Neuronal stem cell (in vitro differentiated cells): ENCODE results near the gene ACAD10.

ENCODE experiments used
- DNase-seq: peaks from one replicate; pipeline ENCODE4 v3.0.0-alpha.2; 2013; ENCODE audit warnings: low spot score
- H2AFZ ChIP-seq: one replicate; pipeline ENCODE4 v1.6.1; 2013; ENCODE audit warnings: mild to moderate bottlenecking, low read length, inconsistent platforms
- H2AK5ac ChIP-seq: 2 replicates; pipeline ENCODE4 v1.6.1; 2013; ENCODE audit warnings: low read depth, mild to moderate bottlenecking, inconsistent platforms, low read length, moderate library complexity, mixed read lengths
- H2BK120ac ChIP-seq: 2 replicates; pipeline ENCODE4 v1.6.1; 2013; ENCODE audit warnings: low read depth, mild to moderate bottlenecking, inconsistent platforms, low read length, moderate library complexity, mixed read lengths
- H2BK12ac ChIP-seq: one replicate; pipeline ENCODE4 v1.6.1; 2013; ENCODE audit warnings: low read length, inconsistent platforms
- H2BK15ac ChIP-seq: 2 replicates; pipeline ENCODE4 v1.6.1; 2013; ENCODE audit warnings: mild to moderate bottlenecking, low read length, inconsistent platforms, mixed read lengths
- H2BK5ac ChIP-seq: one replicate; pipeline ENCODE4 v1.6.1; 2013; ENCODE audit warnings: inconsistent platforms, mild to moderate bottlenecking, low read length, moderate library complexity
- H3K14ac ChIP-seq: one replicate; pipeline ENCODE4 v1.6.1; 2013; ENCODE audit warnings: low read length, inconsistent platforms
- H3K18ac ChIP-seq: 2 replicates; pipeline ENCODE4 v1.6.1; 2013; ENCODE audit warnings: low read length, inconsistent platforms
- H3K23ac ChIP-seq: 2 replicates; pipeline ENCODE4 v1.6.1; 2013; ENCODE audit warnings: low read depth, mild to moderate bottlenecking, mixed read lengths, low read length, inconsistent platforms; ENCODE audit not compliant: poor library complexity
- H3K27ac ChIP-seq: replicated peaks from 3 replicates; pipeline ENCODE4 v1.5.1; 2013; ENCODE audit warnings: low read length, inconsistent platforms
- H3K27me3 ChIP-seq, 3 experiments: 2 replicates each; pipeline ENCODE4 v1.6.1; 2013; ENCODE audit warnings: low read length in 3 of 3, mild to moderate bottlenecking in 2 of 3, inconsistent platforms in 1 of 3, low read depth in 1 of 3, mixed read lengths in 1 of 3, moderate library complexity in 1 of 3; ENCODE audit not compliant: control insufficient read depth in 3 of 3, insufficient read depth in 3 of 3
- H3K36me3 ChIP-seq, 2 donors: replicated peaks in 1 of 2; 2 replicates each; pipeline ENCODE4 v1.6.1; 2013; ENCODE audit warnings: low read length in 2 of 2; ENCODE audit not compliant: control insufficient read depth in 2 of 2, insufficient read depth in 2 of 2
- H3K4ac ChIP-seq: 2 replicates; pipeline ENCODE4 v1.6.1; 2013; ENCODE audit warnings: inconsistent platforms, mild to moderate bottlenecking, low read length, moderate library complexity
- H3K4me1 ChIP-seq, 2 donors: 1 replicate in 1 of 2; 2 replicates in 1 of 2; pipeline ENCODE4 v1.6.1; 2013; ENCODE audit warnings: low read length in 2 of 2, low read depth in 1 of 2; ENCODE audit not compliant: control insufficient read depth in 2 of 2, insufficient read depth in 1 of 2
- H3K4me2 ChIP-seq: one replicate; pipeline ENCODE4 v1.6.1; 2013; ENCODE audit warnings: mild to moderate bottlenecking, low read length, inconsistent platforms; ENCODE audit not compliant: insufficient read depth, poor library complexity, severe bottlenecking
- H3K4me3 ChIP-seq, 2 donors: 2 replicates each; pipeline ENCODE4 v1.5.1; 2013; ENCODE audit warnings: low read length in 2 of 2, mild to moderate bottlenecking in 2 of 2, inconsistent platforms in 1 of 2, moderate library complexity in 1 of 2
- H3K79me1 ChIP-seq: one replicate; pipeline ENCODE4 v1.6.1; 2013; ENCODE audit warnings: low read depth, mild to moderate bottlenecking, inconsistent platforms, low read length, moderate library complexity
- H3K9ac ChIP-seq: one replicate; pipeline ENCODE4 v1.6.1; 2013; ENCODE audit warnings: mild to moderate bottlenecking, low read depth, low read length, inconsistent platforms; ENCODE audit not compliant: poor library complexity
- H3K9me3 ChIP-seq, 2 donors: replicated peaks in 1 of 2; 2 replicates each; pipeline versions ENCODE3 to v1.6.1; 2013; ENCODE audit warnings: low read length in 2 of 2, mild to moderate bottlenecking in 2 of 2, inconsistent platforms in 1 of 2, low read depth in 1 of 2, mixed read lengths in 1 of 2, moderate library complexity in 1 of 2; ENCODE audit not compliant: control insufficient read depth in 2 of 2, insufficient read depth in 1 of 2
- H4K8ac ChIP-seq: one replicate; pipeline ENCODE4 v1.6.1; 2013; ENCODE audit warnings: low read depth, mild to moderate bottlenecking, inconsistent platforms, low read length, moderate library complexity
- H4K91ac ChIP-seq: one replicate; pipeline ENCODE4 v1.6.1; 2013; ENCODE audit warnings: low read length, low read depth, mild to moderate bottlenecking, inconsistent platforms; ENCODE audit not compliant: poor library complexity
- WGBS, 2 donors: extraction: QIAGEN DNeasy Blood & Tissue Kit; methylation state at CpG; one replicate each; pipeline ENCODE4 v1.1.7; 2013; ENCODE audit warnings: missing lambda C conversion rate in 2 of 2, mixed read lengths in 1 of 2; ENCODE audit not compliant: insufficient read length in 2 of 2, insufficient replicate concordance in 1 of 2; ENCODE audit errors: extremely low coverage in 2 of 2; 5-methylcytosine and 5-hydroxymethylcytosine counted together

Gene ACAD10

DNA sequence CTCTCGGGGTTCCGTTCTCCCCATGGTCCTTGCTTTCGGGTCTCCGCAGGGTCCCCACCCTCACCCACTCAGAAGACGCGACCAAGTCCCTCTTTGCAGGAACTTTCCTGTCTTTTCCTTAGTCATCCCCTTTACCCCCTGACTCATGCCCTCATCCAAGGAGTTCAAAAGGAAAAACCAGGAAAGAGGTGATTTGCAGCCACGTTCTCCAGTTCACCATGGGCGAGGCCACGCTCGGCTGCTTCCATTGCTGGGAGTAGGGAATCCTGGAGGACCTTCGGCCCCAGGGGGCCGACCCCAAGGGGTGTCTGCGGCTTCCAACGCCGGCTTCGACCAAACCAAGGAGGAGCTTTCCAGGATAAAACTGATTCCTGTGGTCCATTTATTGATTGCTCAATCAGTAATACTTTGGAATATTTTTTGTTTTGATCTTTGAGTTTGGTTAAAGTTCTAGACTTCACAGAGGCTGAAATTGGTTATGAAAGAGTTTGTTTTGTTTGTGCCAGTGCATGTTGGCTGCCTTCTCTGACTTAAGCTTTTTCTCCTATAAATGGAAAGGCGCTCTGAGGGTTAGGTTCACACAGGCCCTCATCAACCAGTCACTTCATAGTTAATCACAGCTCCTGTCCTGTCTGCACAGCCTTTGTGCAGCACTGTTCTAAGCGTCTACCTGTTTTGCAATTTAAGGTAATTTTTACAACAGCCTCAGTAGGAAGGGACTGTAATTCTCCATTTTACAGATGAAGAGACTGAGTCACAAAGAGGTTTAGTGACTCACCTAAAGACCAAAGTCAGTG, 81.7 kb downstream of the ACAD10 start:
- no peak overlapping the region for H3K23ac ChIP-seq
- no peak overlapping the region for H3K4ac ChIP-seq
- H3K4me1 ChIP-seq: peaks cover 8 to 15% of the 10 kb centered on the region in 2 donors
- H2BK15ac ChIP-seq: peak overlapping the region; percentile 69
- H3K27ac ChIP-seq: peak overlapping the region; percentile 40
- H3K9me3 ChIP-seq: peaks cover 0 to 6% of the 10 kb centered on the region in 2 donors
- H3K9ac ChIP-seq: peak overlapping the region; percentile 75
- H3K36me3 ChIP-seq: peaks cover 0 to 4% of the 10 kb centered on the region in 2 donors
- no peak overlapping the region for H4K91ac ChIP-seq
- H2AFZ ChIP-seq: peak overlapping the region; percentile 97
- no peak for DNase-seq
- no peak overlapping the region for H4K8ac ChIP-seq
- no peak overlapping the region for H2BK120ac ChIP-seq
- H3K14ac ChIP-seq: peak overlapping the region; percentile 41
- peak overlapping the region; percentile 99 for H3K18ac ChIP-seq
- peak overlapping the region; percentile 58 to 85 for H3K4me3 ChIP-seq
- peak overlapping the region; percentile 23 for H2BK12ac ChIP-seq
- H3K79me1 ChIP-seq: peaks cover 2% of the 10 kb centered on the region
- no peak overlapping the region for H2AK5ac ChIP-seq
- H3K4me2 ChIP-seq: peak overlapping the region; percentile 88
- H2BK5ac ChIP-seq: peak overlapping the region; percentile 58
- peaks cover 0 to 51% (median 2%) of the 10 kb centered on the region in 3 experiments for H3K27me3 ChIP-seq
- WGBS, 2 donors: no CpG with 5 or more reads among the region's 18 CpGs

DNA sequence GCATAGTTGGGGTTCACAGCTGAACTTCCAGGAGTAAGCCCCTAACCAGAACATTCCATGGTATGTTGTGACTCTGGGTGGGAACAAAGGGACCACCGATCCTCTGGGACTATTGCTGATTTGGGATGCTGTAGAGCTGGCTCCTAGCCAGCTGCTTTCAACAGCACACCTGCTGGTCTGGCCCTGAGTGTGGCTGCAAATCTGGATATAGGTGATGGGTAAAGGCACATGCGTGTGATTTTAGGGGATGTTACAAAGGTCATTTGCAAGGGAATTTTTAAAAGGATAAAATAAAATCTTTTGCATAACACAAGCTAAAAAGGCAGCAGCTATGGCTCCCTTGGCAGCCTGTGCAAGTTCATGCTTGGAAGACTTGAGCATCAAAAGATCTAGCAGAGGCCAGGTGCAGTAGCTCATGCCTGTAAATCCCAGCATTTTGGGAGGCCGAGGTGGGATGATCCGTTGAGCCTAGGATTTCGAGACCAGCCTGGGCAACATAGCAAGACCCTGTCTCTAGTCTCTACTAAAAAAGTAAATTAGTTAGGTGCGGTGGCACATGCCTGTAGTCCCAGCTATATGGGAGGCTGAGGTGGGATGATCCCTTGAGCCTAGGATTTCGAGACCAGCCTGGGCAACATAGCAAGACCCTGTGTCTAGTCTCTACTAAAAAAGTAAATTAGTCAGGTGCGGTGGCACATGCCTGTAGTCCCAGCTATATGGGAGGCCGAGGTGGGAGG, 82.5 kb downstream of the ACAD10 start:
- Histone ChIP-seq H3K36me3 (peaks cover 0 to 4% of the 10 kb centered on the region in 2 donors), H3K23ac (no peak overlapping the region), H3K18ac (no peak overlapping the region), H2BK120ac (no peak overlapping the region), H3K27ac (no peak overlapping the region), H2AK5ac (no peak overlapping the region), H3K9me3 (peaks cover 0 to 6% of the 10 kb centered on the region in 2 donors), H3K4me3 (no peak overlapping the region), H3K9ac (no peak overlapping the region), H3K79me1 (peaks cover 2% of the 10 kb centered on the region), H3K4me2 (no peak overlapping the region), H3K14ac (no peak overlapping the region), H2BK5ac (no peak overlapping the region), H3K27me3 (peaks cover 0 to 44% (median 2%) of the 10 kb centered on the region in 3 experiments), H4K8ac (no peak overlapping the region), H4K91ac (no peak overlapping the region), H3K4me1 (peaks cover 8 to 10% of the 10 kb centered on the region in 2 donors), H3K4ac (no peak overlapping the region), H2AFZ (no peak overlapping the region), H2BK12ac (no peak overlapping the region), H2BK15ac (no peak overlapping the region)
- DNase-seq: no peak
- no CpG with 5 or more reads among the region's 9 CpGs for WGBS, 2 donors

DNA sequence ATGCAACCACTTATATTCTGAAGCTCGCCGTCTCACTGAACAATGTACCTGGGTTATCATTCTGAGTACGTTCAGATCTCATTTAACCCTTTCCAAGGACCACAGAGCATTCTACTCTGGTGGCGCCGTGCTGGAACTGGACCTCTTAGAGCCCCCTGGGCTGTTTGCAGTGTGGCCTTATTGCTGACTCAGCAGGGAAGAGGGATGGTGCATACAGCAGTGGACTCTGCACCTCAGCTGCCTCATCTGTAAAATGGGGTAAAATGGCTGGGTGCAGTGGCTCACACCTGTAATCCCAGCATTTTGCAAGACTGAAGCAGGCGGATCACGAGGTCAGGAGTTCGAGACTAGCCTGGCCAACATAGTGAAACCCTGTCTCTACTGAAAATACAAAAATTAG, 83.7 kb downstream of the ACAD10 start:
- Histone ChIP-seq H2AK5ac (no peak overlapping the region), H4K91ac (no peak overlapping the region), H3K4me2 (no peak overlapping the region), H3K18ac (no peak overlapping the region), H3K79me1 (peaks cover 2% of the 10 kb centered on the region), H3K36me3 (peaks cover 0 to 4% of the 10 kb centered on the region in 2 donors), H3K14ac (no peak overlapping the region), H2BK15ac (no peak overlapping the region), H2BK12ac (no peak overlapping the region), H3K4me3 (no peak overlapping the region), H3K27ac (no peak overlapping the region), H2AFZ (no peak overlapping the region), H3K4ac (no peak overlapping the region), H2BK5ac (no peak overlapping the region), H2BK120ac (no peak overlapping the region), H3K23ac (no peak overlapping the region), H3K4me1 (peaks cover 10 to 15% of the 10 kb centered on the region in 2 donors), H3K9me3 (peaks cover 0 to 6% of the 10 kb centered on the region in 2 donors), H4K8ac (no peak overlapping the region), H3K9ac (no peak overlapping the region), H3K27me3 (peaks cover 0 to 32% (median 2%) of the 10 kb centered on the region in 3 experiments)
- DNase-seq: no peak
- WGBS, 2 donors: no CpG with 5 or more reads among the region's 8 CpGs
